ENCODE data around the gene PRDX6.

DNA sequence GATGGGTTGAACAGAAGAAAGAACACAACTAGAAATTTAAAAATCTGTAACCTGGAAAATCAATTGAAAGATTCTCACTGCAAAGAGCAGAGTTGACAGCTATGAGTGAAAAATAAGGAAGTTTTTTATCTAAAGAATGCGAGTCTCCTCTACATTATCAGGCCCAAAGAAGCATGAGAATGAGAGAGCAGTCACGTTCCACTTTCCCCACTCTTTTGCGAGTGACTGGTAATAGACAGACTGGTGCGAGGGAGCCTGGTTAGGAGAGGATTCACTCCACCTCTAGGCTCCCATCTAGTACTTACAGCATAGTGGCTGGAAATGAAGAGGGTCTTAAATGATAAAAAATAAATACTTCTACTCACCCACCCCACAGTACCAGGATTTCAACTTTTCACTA, 52.0 kb downstream of the PRDX6 start:
- TF ChIP-seq SRF (IDR thresholded peaks at IDR 0.05; ENCODE audit: low read depth in 2 of 2, low read length in 2 of 2), result no peak
- TF ChIP-seq, protein P1, sequence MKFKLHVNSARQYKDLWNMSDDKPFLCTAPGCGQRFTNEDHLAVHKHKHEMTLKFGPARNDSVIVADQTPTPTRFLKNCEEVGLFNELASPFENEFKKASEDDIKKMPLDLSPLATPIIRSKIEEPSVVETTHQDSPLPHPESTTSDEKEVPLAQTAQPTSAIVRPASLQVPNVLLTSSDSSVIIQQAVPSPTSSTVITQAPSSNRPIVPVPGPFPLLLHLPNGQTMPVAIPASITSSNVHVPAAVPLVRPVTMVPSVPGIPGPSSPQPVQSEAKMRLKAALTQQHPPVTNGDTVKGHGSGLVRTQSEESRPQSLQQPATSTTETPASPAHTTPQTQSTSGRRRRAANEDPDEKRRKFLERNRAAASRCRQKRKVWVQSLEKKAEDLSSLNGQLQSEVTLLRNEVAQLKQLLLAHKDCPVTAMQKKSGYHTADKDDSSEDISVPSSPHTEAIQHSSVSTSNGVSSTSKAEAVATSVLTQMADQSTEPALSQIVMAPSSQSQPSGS (IDR thresholded peaks at IDR 0.05; ENCODE audit: low read length), result no peak
- no peak for TF ChIP-seq KDM1A (IDR thresholded peaks at IDR 0.05; ENCODE audit: borderline replicate concordance)
- TF ChIP-seq, protein P2, sequence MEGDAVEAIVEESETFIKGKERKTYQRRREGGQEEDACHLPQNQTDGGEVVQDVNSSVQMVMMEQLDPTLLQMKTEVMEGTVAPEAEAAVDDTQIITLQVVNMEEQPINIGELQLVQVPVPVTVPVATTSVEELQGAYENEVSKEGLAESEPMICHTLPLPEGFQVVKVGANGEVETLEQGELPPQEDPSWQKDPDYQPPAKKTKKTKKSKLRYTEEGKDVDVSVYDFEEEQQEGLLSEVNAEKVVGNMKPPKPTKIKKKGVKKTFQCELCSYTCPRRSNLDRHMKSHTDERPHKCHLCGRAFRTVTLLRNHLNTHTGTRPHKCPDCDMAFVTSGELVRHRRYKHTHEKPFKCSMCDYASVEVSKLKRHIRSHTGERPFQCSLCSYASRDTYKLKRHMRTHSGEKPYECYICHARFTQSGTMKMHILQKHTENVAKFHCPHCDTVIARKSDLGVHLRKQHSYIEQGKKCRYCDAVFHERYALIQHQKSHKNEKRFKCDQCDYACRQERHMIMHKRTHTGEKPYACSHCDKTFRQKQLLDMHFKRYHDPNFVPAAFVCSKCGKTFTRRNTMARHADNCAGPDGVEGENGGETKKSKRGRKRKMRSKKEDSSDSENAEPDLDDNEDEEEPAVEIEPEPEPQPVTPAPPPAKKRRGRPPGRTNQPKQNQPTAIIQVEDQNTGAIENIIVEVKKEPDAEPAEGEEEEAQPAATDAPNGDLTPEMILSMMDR (IDR thresholded peaks at IDR 0.05 in 2 of 3, conservative IDR thresholded peaks at IDR 0.05 in 1 of 3; ENCODE audit: control insufficient read depth in 2 of 3, extremely low read depth in 1 of 3, insufficient read depth in 1 of 3, low read depth in 3 of 3, low read length in 3 of 3), result no peak
- TF ChIP-seq MXI1 (IDR thresholded peaks at IDR 0.05; ENCODE audit: low read depth, low read length), result no peak
- TF ChIP-seq NR2C2 (IDR thresholded peaks at IDR 0.05; ENCODE audit: borderline replicate concordance, control insufficient read depth, insufficient read length, low read depth), result no peak
- no peak for TF ChIP-seq SMC3 (IDR thresholded peaks at IDR 0.05; ENCODE audit: borderline replicate concordance, low read length)
- TF ChIP-seq, protein P3, sequence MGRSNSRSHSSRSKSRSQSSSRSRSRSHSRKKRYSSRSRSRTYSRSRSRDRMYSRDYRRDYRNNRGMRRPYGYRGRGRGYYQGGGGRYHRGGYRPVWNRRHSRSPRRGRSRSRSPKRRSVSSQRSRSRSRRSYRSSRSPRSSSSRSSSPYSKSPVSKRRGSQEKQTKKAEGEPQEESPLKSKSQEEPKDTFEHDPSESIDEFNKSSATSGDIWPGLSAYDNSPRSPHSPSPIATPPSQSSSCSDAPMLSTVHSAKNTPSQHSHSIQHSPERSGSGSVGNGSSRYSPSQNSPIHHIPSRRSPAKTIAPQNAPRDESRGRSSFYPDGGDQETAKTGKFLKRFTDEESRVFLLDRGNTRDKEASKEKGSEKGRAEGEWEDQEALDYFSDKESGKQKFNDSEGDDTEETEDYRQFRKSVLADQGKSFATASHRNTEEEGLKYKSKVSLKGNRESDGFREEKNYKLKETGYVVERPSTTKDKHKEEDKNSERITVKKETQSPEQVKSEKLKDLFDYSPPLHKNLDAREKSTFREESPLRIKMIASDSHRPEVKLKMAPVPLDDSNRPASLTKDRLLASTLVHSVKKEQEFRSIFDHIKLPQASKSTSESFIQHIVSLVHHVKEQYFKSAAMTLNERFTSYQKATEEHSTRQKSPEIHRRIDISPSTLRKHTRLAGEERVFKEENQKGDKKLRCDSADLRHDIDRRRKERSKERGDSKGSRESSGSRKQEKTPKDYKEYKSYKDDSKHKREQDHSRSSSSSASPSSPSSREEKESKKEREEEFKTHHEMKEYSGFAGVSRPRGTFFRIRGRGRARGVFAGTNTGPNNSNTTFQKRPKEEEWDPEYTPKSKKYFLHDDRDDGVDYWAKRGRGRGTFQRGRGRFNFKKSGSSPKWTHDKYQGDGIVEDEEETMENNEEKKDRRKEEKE (IDR thresholded peaks at IDR 0.05), result no peak
- TF ChIP-seq SIX5 (IDR thresholded peaks at IDR 0.05; ENCODE audit: low read depth, low read length, severe bottlenecking), result no peak
